K562 (cell line): ENCODE measurements around the gene NFIC. TPM values are rescaled to one million over a fixed set of nuclear protein-coding genes. Genes with fewer than 3 reads are reported as not detected.
A peak's percentile ranks its signal among the peaks of the same experiment; 100 is the strongest.

Experiments used
- ATAC-seq: fragments of 200-7000 bp; cut with Tn5 transposase; 3 replicates; pipeline ENCODE4 v1.9.1; 2020; ENCODE audit warnings: moderate library complexity
- BruUV-seq: library from RNA; stranded (reverse); fragments of 400-500 nt; replicated peaks from 2 replicates; lab custom pipeline; 2021; lab: Mats Ljungman, UMichigan
- CTCF ChIA-PET: fragments of 300-600 bp; formaldehyde crosslinking; extraction: SDS; loops from one replicate; lab custom pipeline; 2021; ENCODE audit warnings: low intra/inter-chr PET ratio; lab: Yijun Ruan, JAX
- POLR2A ChIA-PET: fragments of 300-600, 350-650 bp; sonication (Branson Sonifier 250); formaldehyde crosslinking; extraction: SDS; loops from one replicate; lab custom pipeline; 2021; ENCODE audit warnings: antibody characterized with exemption, inconsistent platforms; lab: Yijun Ruan, JAX
- DNase-seq, 4 experiments: peaks; one replicate each; pipeline versions ENCODE4 v3.0.0 to v3.0.0-alpha.2; 2011 to 2018; ENCODE audit warnings: low spot score in 3 of 4, mixed read lengths in 3 of 4; ENCODE audit errors: extremely low read depth in 1 of 4
- FAIRE-seq: peaks from 2 replicates; lab custom pipeline; 2011; peaks lifted over from hg19 to GRCh38; lab: Jason Lieb, UNC
- H2AFZ ChIP-seq: 2 replicates; pipeline ENCODE4 v1.6.0; 2011; ENCODE audit warnings: low read depth, low read length, control low read depth, inconsistent platforms
- H3K27ac ChIP-seq: fragments of 200-600 bp; 3 replicates; pipeline ENCODE4 v1.8.0; 2011; ENCODE audit warnings: low read depth, mild to moderate bottlenecking, control low read depth, inconsistent platforms, low read length, moderate library complexity, mixed read lengths; ENCODE audit errors: extremely low read depth
- H3K27me3 ChIP-seq, 2 experiments: fragments of 300-600 bp in 1 of 2; 2 replicates in 1 of 2; 3 replicates in 1 of 2; pipeline versions ENCODE4 v1.6.0 to v1.8.0; 2011; ENCODE audit warnings: inconsistent platforms in 2 of 2, low read length in 2 of 2, mild to moderate bottlenecking in 1 of 2, mixed read lengths in 1 of 2, moderate library complexity in 1 of 2; ENCODE audit not compliant: control insufficient read depth in 2 of 2, insufficient read depth in 2 of 2
- H3K36me3 ChIP-seq: fragments of 300-600 bp; 3 replicates; pipeline ENCODE4 v1.8.0; 2011; ENCODE audit warnings: mild to moderate bottlenecking, low read length, inconsistent platforms; ENCODE audit not compliant: control insufficient read depth, insufficient read depth
- H3K4me1 ChIP-seq, 2 experiments: fragments of 200-600 bp in 1 of 2; replicated peaks in 1 of 2; 2 replicates in 1 of 2; 3 replicates in 1 of 2; pipeline versions ENCODE4 v1.5.1 to v1.8.0; 2011; ENCODE audit warnings: inconsistent platforms in 2 of 2, low read length in 2 of 2, mild to moderate bottlenecking in 1 of 2, mixed read lengths in 1 of 2, moderate library complexity in 1 of 2; ENCODE audit not compliant: control insufficient read depth in 2 of 2, insufficient read depth in 2 of 2
- H3K4me2 ChIP-seq: 2 replicates; pipeline ENCODE4 v1.6.1; 2011; ENCODE audit warnings: low read length, control low read depth, inconsistent platforms, mixed read lengths; ENCODE audit not compliant: insufficient read depth
- H3K4me3 ChIP-seq: fragments of 200-600 bp; sonication (generic), shearing (Covaris generic); 2 replicates; pipeline ENCODE4 v1.5.1; 2016; ENCODE audit warnings: control low read depth, inconsistent platforms
- H3K79me2 ChIP-seq: fragments of 200-600 bp; 3 replicates; pipeline ENCODE4 v1.8.0; 2011; ENCODE audit warnings: low read length, inconsistent platforms; ENCODE audit not compliant: control insufficient read depth, insufficient read depth
- H3K9ac ChIP-seq, 2 experiments: 2 replicates each; pipeline versions ENCODE4 v1.6.0 to v1.6.1; 2011; ENCODE audit warnings: low read depth in 2 of 2, low read length in 2 of 2, control low read depth in 1 of 2, inconsistent platforms in 1 of 2, mild to moderate bottlenecking in 1 of 2, mixed read lengths in 1 of 2; ENCODE audit not compliant: insufficient read depth in 1 of 2
- H3K9me1 ChIP-seq: one replicate; pipeline ENCODE4 v1.6.0; 2011; ENCODE audit warnings: inconsistent platforms, mild to moderate bottlenecking, low read length, moderate library complexity; ENCODE audit not compliant: control insufficient read depth, insufficient read depth
- H3K9me3 ChIP-seq: replicated peaks from 2 replicates; pipeline ENCODE4 v1.5.1; 2011; ENCODE audit warnings: low read depth, low read length, inconsistent platforms; ENCODE audit not compliant: control insufficient read depth, insufficient read depth
- H4K20me1 ChIP-seq: replicated peaks from 2 replicates; pipeline ENCODE4 v1.6.1; 2011; ENCODE audit warnings: low read length, inconsistent platforms, mixed read lengths; ENCODE audit not compliant: control insufficient read depth, insufficient read depth
- KAT2B ChIP-seq: IDR thresholded peaks from one replicate; pipeline ENCODE4 v1.6.1; 2012; ENCODE audit warnings: low read depth, mild to moderate bottlenecking, control low read depth, inconsistent platforms, low read length, moderate library complexity
- KLF1 ChIP-seq: fragments of 450-650 bp; IDR thresholded peaks from 2 replicates; pipeline ENCODE4 v1.6.1; 2016; ENCODE audit warnings: missing genetic modification characterization, missing compliant biosample characterization
- MAFF ChIP-seq: IDR thresholded peaks from 2 replicates; pipeline ENCODE4 v1.6.1; 2012; ENCODE audit warnings: low read length, improper control_type of control experiment
- MEIS2 ChIP-seq: fragments of 450-650 bp; IDR thresholded peaks from 2 replicates; pipeline ENCODE4 v1.6.1; 2014; ENCODE audit warnings: mild to moderate bottlenecking; ENCODE audit not compliant: partially characterized antibody
- POLR2G ChIP-seq: fragments of 200-400 bp; formaldehyde crosslinking; IDR thresholded peaks from 2 replicates; pipeline ENCODE4 v1.6.1; 2017; ENCODE audit warnings: low read depth, mild to moderate bottlenecking, antibody characterized with exemption, low read length, moderate library complexity
- PRPF4 ChIP-seq: fragments of 200-400 bp; formaldehyde crosslinking; IDR thresholded peaks from one replicate; pipeline ENCODE4 v1.6.1; 2017; ENCODE audit warnings: low read length, low read depth, mild to moderate bottlenecking; ENCODE audit not compliant: insufficient read depth, poor library complexity, severe bottlenecking
- RBBP5 ChIP-seq: fragments of 200-600 bp; sonication (generic); IDR thresholded peaks from 2 replicates; pipeline ENCODE4 v1.6.1; 2012; ENCODE audit warnings: borderline replicate concordance, mild to moderate bottlenecking, low read length, control low read depth, inconsistent platforms; ENCODE audit not compliant: insufficient read depth, poor library complexity, severe bottlenecking
- RBFOX2 ChIP-seq: fragments of 200-400 bp; formaldehyde crosslinking; IDR thresholded peaks from 2 replicates; pipeline ENCODE4 v1.6.1; 2017; ENCODE audit warnings: low read depth, mild to moderate bottlenecking, low read length, moderate library complexity
- SETDB1 ChIP-seq: IDR thresholded peaks from one replicate; pipeline ENCODE4 v1.6.1; 2012; ENCODE audit warnings: low read length, control low read depth, inconsistent platforms
- SMARCC2 ChIP-seq: fragments of 450-650 bp; IDR thresholded peaks from 2 replicates; pipeline ENCODE4 v1.6.1; 2017; ENCODE audit warnings: antibody characterized with exemption, moderate library complexity, mild to moderate bottlenecking, low read depth
- STAT5B ChIP-seq: fragments of 250-450 bp; sonication (Bioruptor Pico); IDR thresholded peaks from 2 replicates; pipeline ENCODE4 v1.8.0; 2021; ENCODE audit warnings: mild to moderate bottlenecking, inconsistent platforms
- TFAP4 ChIP-seq: sonication (generic); formaldehyde crosslinking; IDR thresholded peaks from 2 replicates; pipeline ENCODE4 v1.8.0; 2022; ENCODE audit warnings: missing genetic modification reagents, mild to moderate bottlenecking, moderate library complexity, borderline replicate concordance
- ZBTB33 ChIP-seq: sonication (generic); formaldehyde crosslinking; IDR thresholded peaks from 2 replicates; pipeline ENCODE4 v1.8.1; 2023; ENCODE audit warnings: mild to moderate bottlenecking, missing genetic modification reagents
- ZNF124 ChIP-seq: sonication (generic); formaldehyde crosslinking; IDR thresholded peaks from 2 replicates; pipeline ENCODE4 v1.8.1; 2022; ENCODE audit warnings: missing genetic modification reagents
- ZNF263 ChIP-seq: sonication (generic); formaldehyde crosslinking; IDR thresholded peaks from 2 replicates; pipeline ENCODE4 v1.8.0; 2022; ENCODE audit warnings: mild to moderate bottlenecking, missing genetic modification reagents, borderline replicate concordance
- ZNF436 ChIP-seq: fragments of 250-450, 450-650 bp; sonication (Bioruptor Pico); formaldehyde crosslinking; IDR thresholded peaks from 2 replicates; pipeline ENCODE4 v1.7.0; 2020; ENCODE audit warnings: mild to moderate bottlenecking
- ZNF512 ChIP-seq: IDR thresholded peaks from 2 replicates; pipeline ENCODE4 v1.6.1; 2016; ENCODE audit warnings: missing genetic modification characterization, missing compliant biosample characterization
- WGBS: fragments of 100-300 bp; shearing (Covaris generic); methylation state at CpG from one replicate; pipeline ENCODE4 v1.1.6; 2016; ENCODE audit warnings: low coverage, mixed read lengths; ENCODE audit not compliant: insufficient coverage; ENCODE audit errors: missing lambda C conversion rate; 5-methylcytosine and 5-hydroxymethylcytosine counted together
- in situ Hi-C: fragments of 300-500 bp; cut with MboI; formaldehyde crosslinking; loops from 4 replicates; pipeline ENCODE4 v1.15.0; 2018; ENCODE audit warnings: inconsistent platforms, mixed read lengths
- intact Hi-C: fragments of 100-400 bp; cut with micrococcal nuclease; formaldehyde crosslinking; loops from 2 replicates; pipeline ENCODE4 v1.14.2; 2022
- polyA plus RNA-seq, 8 experiments: library from polyadenylated mRNA; depleted of rRNA in 4 of 8; stranded (reverse) in 5 of 8; unstranded in 3 of 8; fragments of >200 nt; fragmentation: Nextera tagmentation in 2 of 8; fragmentation: Illumina TruSeq in 1 of 8; extraction: Ambion mirVana in 2 of 8; extraction: Trizol in 1 of 8; gene quantifications; 2 replicates each; pipeline versions ENCODE4 v1.2.1 to v1.2.3, GENCODE V29; 2011 to 2014; ENCODE audit warnings: inconsistent platforms in 1 of 8, missing spikeins in 1 of 8
- total RNA-seq, 7 experiments: library from RNA; depleted of rRNA in 6 of 7; stranded (reverse); fragments of >200 nt in 6 of 7; fragmentation: Illumina TruSeq in 2 of 7; extraction: Trizol in 2 of 7; gene quantifications; 2 replicates each; pipeline versions ENCODE4 v1.2.1 to v1.2.3, GENCODE V29; 2011 to 2021; ENCODE audit warnings: low replicate concordance in 1 of 7

NFIC gene
- total and polyA plus RNA-seq, 9 of the 15 experiments (the other 6 are each of a cell fraction or from before 2014, with no cell fraction given) = 0.71 to 62.1 (median 6.9) TPM

GRCh38 chr19:3508771-3509535 is 142.6 kb downstream of the NFIC start:
- Histone ChIP-seq H3K27ac (peak overlapping the region; percentile 30; the same call in 1 of the 3 replicates), H3K36me3 (peaks cover 38% of the 10 kb centered on the region; the same call in 2 of the 3 replicates), H3K9me3 (no peaks in the 10 kb centered on the region), H3K79me2 (peaks cover 80% of the 10 kb centered on the region), H3K4me3 (no peak overlapping the region), H3K4me1 (peaks cover 17 to 85% of the 10 kb centered on the region in 2 experiments; a peak in 4 of 5 replicates), H3K9me1 (peaks cover 14% of the 10 kb centered on the region), H3K27me3 (no peaks in the 10 kb centered on the region), H3K9ac (peak overlapping the region in 1 of 2 experiments; percentile 53; a peak in 2 of 4 replicates), H2AFZ (no peak overlapping the region), H3K4me2 (no peak overlapping the region), H4K20me1 (peaks cover 52% of the 10 kb centered on the region)
- in situ Hi-C loops = no loop called here
- DNase-seq = peak in 1 of 4 experiments; percentile 25
- 76% methylated on average over 19 of the region's 23 CpGs for WGBS
- no peak for ATAC-seq
- intact Hi-C loops = no loop called here
- FAIRE-seq = no peak
- ChIA-PET CTCF (no interaction called here), POLR2A (interaction anchor here (1.4 kb wide), 1 partner anchor 12 kb away, joined by 4 read pairs; no protein-coding TSS in a partner anchor)
- no TSS peak for BruUV-seq
- TF ChIP-seq KAT2B (no peak), POLR2G (0 out of 2 replicates have a peak, but pooled peaks have one; percentile 22), ZNF124 (CRISPR knock-in tag) (no peak), SMARCC2 (no peak), MAFF (no peak), ZNF436 (no peak), TFAP4 (CRISPR knock-in tag) (0 out of 2 replicates have a peak, but pooled peaks have one; percentile 9), PRPF4 (no peak), STAT5B (CRISPR knock-in tag) (no peak), ZNF512 (tag) (no peak), ZNF263 (CRISPR knock-in tag) (no peak), MEIS2 (no peak), RBBP5 (no peak), RBFOX2 (peak; percentile 39; the same call in 1 of the 2 replicates), SETDB1 (no peak), ZBTB33 (CRISPR knock-in tag) (peak; percentile 63), KLF1 (no peak)
